ENCODE measurements around the gene TUBG1. TPM values are rescaled to one million over a fixed set of nuclear protein-coding genes. Genes with fewer than 3 reads are reported as not detected.

The TUBG1 gene
- total RNA-seq, 1 experiment from 2014 or later = 114 TPM

DNA sequence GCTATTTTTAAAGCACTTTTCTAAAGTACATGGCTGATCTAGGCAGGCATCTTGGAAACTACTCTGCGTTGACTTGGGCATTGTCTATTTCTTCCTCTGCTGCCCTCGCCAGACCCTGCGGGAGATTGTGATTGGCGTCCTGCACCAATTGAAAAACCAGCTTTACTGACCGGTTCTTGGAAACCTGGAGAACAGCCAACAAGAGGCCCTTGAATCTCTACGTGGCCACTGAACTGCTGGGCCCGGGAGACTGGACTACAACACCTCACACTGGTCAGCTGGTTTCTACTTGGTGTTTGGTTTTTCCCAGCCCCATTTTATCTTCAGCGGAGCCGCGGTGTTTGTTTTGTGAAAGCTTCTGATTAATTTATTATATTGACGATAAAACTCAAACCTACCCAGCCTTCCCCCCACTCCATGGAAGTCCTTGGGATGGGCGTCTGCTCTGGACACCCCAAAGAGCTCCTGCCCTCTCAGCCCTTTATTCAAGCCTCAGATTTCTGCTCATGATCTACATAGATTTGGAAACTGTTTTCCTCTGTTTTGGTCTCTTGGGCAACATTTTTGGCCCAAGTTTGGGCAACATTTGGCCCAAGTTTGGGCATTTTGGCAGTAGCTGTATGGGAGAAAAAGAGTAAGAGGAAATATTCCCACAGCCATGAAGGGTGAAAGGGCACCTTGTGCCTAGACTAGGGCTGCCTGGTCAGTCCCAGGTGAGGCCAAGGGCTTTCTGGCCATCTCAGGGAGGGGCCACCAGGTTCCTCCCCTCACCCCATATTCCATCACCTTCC lies 37.9 kb upstream of the TUBG1 start:
- no peak for ATAC-seq
- BruUV-seq (replicated peaks) = no TSS peak
- CTCF ChIA-PET = interaction anchor here (0.5 kb wide), 1 partner anchor 60 kb away, joined by 4 read pairs; no protein-coding TSS in a partner anchor

DNA sequence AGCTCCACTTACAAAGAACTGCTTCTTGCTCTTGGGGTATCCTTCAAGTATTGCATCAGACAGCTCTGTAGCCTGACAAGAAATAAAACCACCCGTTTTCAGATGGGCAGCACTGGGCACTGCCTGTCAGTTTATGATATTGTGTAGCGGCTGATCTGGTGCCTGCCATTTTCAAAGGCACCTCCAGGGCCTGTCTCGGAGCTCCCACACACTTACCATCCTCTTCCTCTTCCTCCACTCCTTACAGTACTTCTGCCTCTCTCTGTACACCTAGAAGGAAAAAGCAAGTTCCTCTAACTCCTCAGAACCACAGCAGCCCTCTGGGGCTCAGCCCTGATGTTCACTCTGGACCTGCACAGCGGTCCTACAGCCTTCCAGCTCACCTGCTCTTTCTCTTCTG lies 36.4 kb upstream of the TUBG1 start:
- no peaks in the 10 kb centered on the region for H3K27me3 ChIP-seq (ENCODE audit: low read length)
- peaks cover 46% of the 10 kb centered on the region for H3K79me2 ChIP-seq (ENCODE audit: low read length)
- H3K9me2 ChIP-seq (replicated peaks; ENCODE audit: low read length) = no peaks in the 10 kb centered on the region
- H3K4me1 ChIP-seq (ENCODE audit: insufficient read depth, low read length) = peaks cover 9% of the 10 kb centered on the region; the same call in 1 of the 2 replicates
- no peaks in the 10 kb centered on the region for H3K9me3 ChIP-seq (ENCODE audit: low read length)
- no peaks in the 10 kb centered on the region for H4K20me1 ChIP-seq (ENCODE audit: low read length)
- POLR2A ChIA-PET (ENCODE audit: unreplicated experiment) = no interaction called here
- H3K4me2 ChIP-seq (ENCODE audit: low read length) = no peak overlapping the region
- no peak overlapping the region for H3K4me3 ChIP-seq (ENCODE audit: low read length)
- no peak overlapping the region for H3K27ac ChIP-seq (ENCODE audit: low read length)
- CTCF ChIA-PET = no interaction called here
- intact Hi-C loops (cut with micrococcal nuclease) = no loop called here
- H3K9ac ChIP-seq (ENCODE audit: low read length) = no peak overlapping the region
- no peak overlapping the region for H2AFZ ChIP-seq (ENCODE audit: low read length)
- no peak for DNase-seq
- H3K36me3 ChIP-seq (ENCODE audit: low read depth, low read length) = peaks cover 25% of the 10 kb centered on the region; the same call in 1 of the 2 replicates
- ATAC-seq = no peak
- TF ChIP-seq, protein P1, sequence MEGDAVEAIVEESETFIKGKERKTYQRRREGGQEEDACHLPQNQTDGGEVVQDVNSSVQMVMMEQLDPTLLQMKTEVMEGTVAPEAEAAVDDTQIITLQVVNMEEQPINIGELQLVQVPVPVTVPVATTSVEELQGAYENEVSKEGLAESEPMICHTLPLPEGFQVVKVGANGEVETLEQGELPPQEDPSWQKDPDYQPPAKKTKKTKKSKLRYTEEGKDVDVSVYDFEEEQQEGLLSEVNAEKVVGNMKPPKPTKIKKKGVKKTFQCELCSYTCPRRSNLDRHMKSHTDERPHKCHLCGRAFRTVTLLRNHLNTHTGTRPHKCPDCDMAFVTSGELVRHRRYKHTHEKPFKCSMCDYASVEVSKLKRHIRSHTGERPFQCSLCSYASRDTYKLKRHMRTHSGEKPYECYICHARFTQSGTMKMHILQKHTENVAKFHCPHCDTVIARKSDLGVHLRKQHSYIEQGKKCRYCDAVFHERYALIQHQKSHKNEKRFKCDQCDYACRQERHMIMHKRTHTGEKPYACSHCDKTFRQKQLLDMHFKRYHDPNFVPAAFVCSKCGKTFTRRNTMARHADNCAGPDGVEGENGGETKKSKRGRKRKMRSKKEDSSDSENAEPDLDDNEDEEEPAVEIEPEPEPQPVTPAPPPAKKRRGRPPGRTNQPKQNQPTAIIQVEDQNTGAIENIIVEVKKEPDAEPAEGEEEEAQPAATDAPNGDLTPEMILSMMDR (conservative IDR thresholded peaks at IDR 0.05; ENCODE audit: low read depth, low read length) = no peak
- TF ChIP-seq EZH2 (IDR thresholded peaks at IDR 0.05; ENCODE audit: low read length, unreplicated experiment) (no peak), EZH2phosphoT487 (IDR thresholded peaks at IDR 0.05; ENCODE audit: borderline replicate concordance, low read length) (no peak)
- peaks cover 6% of the 10 kb centered on the region for H3F3A ChIP-seq (ENCODE audit: low read length, unreplicated experiment)
- no TSS peak for BruUV-seq (replicated peaks)

More for the DNA sequence above, 37.9 kb upstream of the TUBG1 start:
- H4K20me1 ChIP-seq (ENCODE audit: low read length) = no peaks in the 10 kb centered on the region
- POLR2A ChIA-PET (ENCODE audit: unreplicated experiment) = no interaction called here
- H3K79me2 ChIP-seq (ENCODE audit: low read length) = peaks cover 44% of the 10 kb centered on the region
- no peaks in the 10 kb centered on the region for H3K27me3 ChIP-seq (ENCODE audit: low read length)
- H3K9me2 ChIP-seq (replicated peaks; ENCODE audit: low read length) = no peaks in the 10 kb centered on the region
- no peak overlapping the region for H3K4me2 ChIP-seq (ENCODE audit: low read length)
- H3K9me3 ChIP-seq (ENCODE audit: low read length) = no peaks in the 10 kb centered on the region
- no peak for DNase-seq
- peaks cover under 1% of the 10 kb centered on the region for H3F3A ChIP-seq (ENCODE audit: low read length, unreplicated experiment)
- H3K27ac ChIP-seq (ENCODE audit: low read length) = no peak overlapping the region
- no peak overlapping the region for H3K4me3 ChIP-seq (ENCODE audit: low read length)
- H3K36me3 ChIP-seq (ENCODE audit: low read depth, low read length) = peaks cover 25% of the 10 kb centered on the region; the same call in 1 of the 2 replicates
- H3K4me1 ChIP-seq (ENCODE audit: insufficient read depth, low read length) = peaks cover 13% of the 10 kb centered on the region
- TF ChIP-seq EZH2phosphoT487 (IDR thresholded peaks at IDR 0.05; ENCODE audit: borderline replicate concordance, low read length) (no peak), EZH2 (IDR thresholded peaks at IDR 0.05; ENCODE audit: low read length, unreplicated experiment) (no peak)
- TF ChIP-seq, protein P1 (conservative IDR thresholded peaks at IDR 0.05; ENCODE audit: low read depth, low read length) = no peak
- intact Hi-C loops (cut with micrococcal nuclease) = no loop called here
- no peak overlapping the region for H3K9ac ChIP-seq (ENCODE audit: low read length)
- H2AFZ ChIP-seq (ENCODE audit: low read length) = no peak overlapping the region

DNA sequence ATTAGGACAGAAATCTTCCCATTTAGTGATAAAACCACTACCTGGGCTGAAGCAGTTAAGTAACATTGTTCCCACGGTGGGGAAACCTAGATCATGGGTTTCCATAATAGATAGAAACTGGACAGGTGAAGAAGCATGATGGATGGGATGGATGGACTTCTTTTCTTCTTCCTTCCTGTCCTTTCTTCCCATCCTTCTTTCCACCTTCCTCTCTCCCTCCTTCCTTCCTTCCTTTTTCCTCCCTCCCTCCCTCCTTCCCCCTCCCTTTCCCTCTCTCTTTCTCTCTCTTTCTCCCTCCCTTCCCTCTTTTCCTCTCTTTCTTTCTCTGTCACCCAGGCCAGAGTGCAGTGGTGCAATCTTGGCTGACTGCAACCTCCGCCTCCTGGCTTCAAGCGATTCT lies 35.0 kb upstream of the TUBG1 start:
- ChIA-PET CTCF (no interaction called here), POLR2A (ENCODE audit: unreplicated experiment) (interaction anchor here (0.6 to 0.7 kb wide), 2 partner anchors 33 to 223 kb away, joined by 3 read pairs; no protein-coding TSS in a partner anchor)
- Histone ChIP-seq H3K4me1 (ENCODE audit: insufficient read depth, low read length) (peaks cover 13% of the 10 kb centered on the region; the same call in 1 of the 2 replicates), H3K4me3 (ENCODE audit: low read length) (no peak overlapping the region), H4K20me1 (ENCODE audit: low read length) (no peaks in the 10 kb centered on the region), H3K4me2 (ENCODE audit: low read length) (no peak overlapping the region), H3F3A (ENCODE audit: low read length, unreplicated experiment) (peaks cover 6% of the 10 kb centered on the region), H3K27ac (ENCODE audit: low read length) (no peak overlapping the region), H3K79me2 (ENCODE audit: low read length) (peaks cover 35% of the 10 kb centered on the region), H3K9me3 (ENCODE audit: low read length) (no peaks in the 10 kb centered on the region), H3K36me3 (ENCODE audit: low read depth, low read length) (peaks cover 22% of the 10 kb centered on the region; the same call in 1 of the 2 replicates), H3K9ac (ENCODE audit: low read length) (no peak overlapping the region), H3K27me3 (ENCODE audit: low read length) (no peaks in the 10 kb centered on the region), H2AFZ (ENCODE audit: low read length) (no peak overlapping the region), H3K9me2 (replicated peaks; ENCODE audit: low read length) (no peaks in the 10 kb centered on the region)
- BruUV-seq (replicated peaks) = no TSS peak
- ATAC-seq (no peak), DNase-seq (no peak)
- intact Hi-C loops (cut with micrococcal nuclease) = no loop called here
- no peak for TF ChIP-seq EZH2 (IDR thresholded peaks at IDR 0.05; ENCODE audit: low read length, unreplicated experiment)
- TF ChIP-seq EZH2phosphoT487 (IDR thresholded peaks at IDR 0.05; ENCODE audit: borderline replicate concordance, low read length) = no peak
- TF ChIP-seq, protein P1 (conservative IDR thresholded peaks at IDR 0.05; ENCODE audit: low read depth, low read length) = no peak

Measured in PC-3 (cell line).